Caki2 (cell line): ENCODE data around the gene SCO2. TPM values are rescaled to one million over a fixed set of nuclear protein-coding genes. Genes with fewer than 3 reads are reported as not detected.
"Not testable (repeated sequence)": the region's sequence is repeated elsewhere in the genome, so short reads cannot be mapped to it uniquely, and the experiment has no call there.

Experiments
- DNase-seq: peaks from one replicate; pipeline ENCODE4 v3.0.0-alpha.2; 2015; ENCODE audit warnings: low read depth
- in situ Hi-C: cut with HindIII; loops from 2 replicates; pipeline ENCODE4 v1.10.0; 2016; ENCODE audit warnings: low sequenced_read_pairs, low pct_unique_long_range_greater_than_20kb, mixed read lengths
- total RNA-seq: library from RNA; depleted of rRNA; stranded (reverse); fragments of >200 nt; shearing (Covaris generic); gene quantifications from 2 replicates; pipeline ENCODE4 v1.2.3, GENCODE V29; 2014; ENCODE audit warnings: low replicate concordance

SCO2 gene
- total RNA-seq, 1 experiment from 2014 or later: 4.9 TPM

DNA sequence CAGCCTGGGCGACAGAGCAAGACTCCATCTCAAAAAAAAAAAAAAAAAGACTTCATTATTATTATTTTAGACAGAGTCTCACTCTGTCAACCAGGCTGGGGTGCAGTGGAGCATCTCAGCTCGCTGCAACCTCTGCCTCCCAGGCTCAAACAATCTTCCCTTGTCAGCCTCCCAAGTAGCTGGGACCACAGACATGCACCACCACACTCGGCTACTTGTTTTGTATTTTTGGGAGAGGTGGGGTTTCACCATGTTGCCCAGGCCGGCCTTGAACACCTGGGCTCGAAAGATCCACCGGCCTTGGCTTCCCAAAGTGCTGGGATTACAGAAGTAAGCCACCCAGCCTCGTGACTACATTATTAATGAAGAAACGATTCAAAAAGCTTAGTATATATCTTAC is 9.7 kb upstream of the SCO2 start:
- in situ Hi-C loops: no loop called here

DNA sequence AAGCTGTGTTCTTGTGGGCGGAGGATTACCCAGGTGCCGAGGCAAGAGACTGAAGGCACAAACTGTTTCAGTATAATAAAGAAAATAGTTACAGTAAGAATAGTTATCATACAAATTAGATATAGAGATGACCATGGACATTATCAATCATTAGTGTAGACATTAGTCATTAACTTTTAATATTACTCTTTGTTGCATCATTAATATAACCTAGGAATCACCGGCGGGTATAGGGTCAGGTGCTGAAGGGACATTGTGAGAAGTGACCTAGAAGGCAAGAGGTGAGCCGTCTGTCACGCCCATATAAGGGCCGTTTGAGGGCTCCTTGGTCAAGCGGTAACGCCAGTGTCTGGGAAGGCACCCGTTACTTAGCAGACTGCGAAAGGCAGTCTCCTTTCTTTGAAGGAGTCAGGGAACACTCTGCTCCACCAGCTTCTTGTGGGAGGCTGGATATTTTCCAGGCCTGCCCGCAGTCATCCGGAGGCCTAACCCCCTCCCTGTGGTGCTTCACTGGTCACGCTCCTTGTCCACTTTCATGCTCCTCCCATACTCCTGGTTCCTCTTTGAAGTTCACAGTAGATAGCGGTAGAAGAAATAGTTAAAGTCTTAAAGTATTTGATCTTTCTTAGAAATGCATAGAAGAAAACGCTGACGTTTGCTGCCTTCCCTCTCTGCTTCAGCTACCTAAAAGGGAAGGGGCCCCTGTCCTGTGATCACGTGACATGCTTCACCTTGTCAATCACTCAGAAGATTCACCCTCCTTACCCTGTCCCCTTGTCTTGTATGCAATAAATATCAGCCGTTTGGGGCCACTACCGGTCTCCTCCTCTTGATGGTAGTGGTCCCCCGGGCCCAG is 8.7 kb upstream of the SCO2 start:
- in situ Hi-C loops: not testable (repeated sequence)
- peak; percentile 58 for DNase-seq

More for the DNA sequence above, 9.7 kb upstream of the SCO2 start:
- DNase-seq: no peak

DNA sequence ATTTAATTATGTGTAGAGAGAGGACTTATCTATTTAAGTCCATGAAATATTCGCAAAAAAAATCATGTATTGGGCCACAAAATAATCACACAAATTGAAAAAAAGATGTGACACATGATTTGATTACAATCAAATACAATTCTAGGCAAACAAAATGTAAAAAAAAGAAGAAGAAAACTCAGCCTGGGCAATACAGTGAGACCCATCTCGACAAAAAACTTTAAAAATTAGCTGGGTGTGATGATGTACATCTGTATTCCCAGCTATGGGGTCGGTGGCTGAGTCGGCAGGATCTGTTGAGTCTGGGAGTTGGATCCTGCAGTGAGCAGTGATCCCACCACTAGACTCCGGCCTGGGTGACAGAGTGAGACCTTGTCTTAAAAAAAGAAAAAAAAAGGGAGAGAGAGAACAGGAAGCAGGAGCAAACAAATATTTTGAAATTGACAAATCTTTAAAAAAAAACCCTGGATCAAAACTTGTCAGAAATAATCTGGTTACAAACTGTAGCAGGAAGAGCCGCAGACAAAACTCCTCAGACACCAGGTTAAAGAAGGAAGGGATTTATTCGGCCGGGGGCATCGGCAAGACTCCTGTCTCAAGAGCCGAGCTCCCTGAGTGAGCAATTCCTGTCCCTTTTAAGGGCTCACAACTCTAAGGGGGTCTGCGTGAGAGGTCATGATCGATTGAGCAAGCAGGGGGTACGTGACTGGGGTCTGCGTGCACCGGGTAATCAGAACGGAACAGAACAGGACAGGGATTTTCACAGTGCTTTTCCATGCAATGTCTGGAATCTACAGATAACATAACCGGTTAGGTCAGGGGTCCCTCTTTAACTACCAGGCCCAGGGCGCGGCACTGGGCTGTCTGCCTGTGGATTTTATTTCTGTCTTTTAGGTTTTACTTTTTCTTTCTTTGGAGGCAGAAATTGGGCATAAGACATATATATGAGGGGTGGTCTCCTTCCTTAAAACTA is 7.7 kb upstream of the SCO2 start:
- no peak for DNase-seq
- in situ Hi-C loops: no loop called here

DNA sequence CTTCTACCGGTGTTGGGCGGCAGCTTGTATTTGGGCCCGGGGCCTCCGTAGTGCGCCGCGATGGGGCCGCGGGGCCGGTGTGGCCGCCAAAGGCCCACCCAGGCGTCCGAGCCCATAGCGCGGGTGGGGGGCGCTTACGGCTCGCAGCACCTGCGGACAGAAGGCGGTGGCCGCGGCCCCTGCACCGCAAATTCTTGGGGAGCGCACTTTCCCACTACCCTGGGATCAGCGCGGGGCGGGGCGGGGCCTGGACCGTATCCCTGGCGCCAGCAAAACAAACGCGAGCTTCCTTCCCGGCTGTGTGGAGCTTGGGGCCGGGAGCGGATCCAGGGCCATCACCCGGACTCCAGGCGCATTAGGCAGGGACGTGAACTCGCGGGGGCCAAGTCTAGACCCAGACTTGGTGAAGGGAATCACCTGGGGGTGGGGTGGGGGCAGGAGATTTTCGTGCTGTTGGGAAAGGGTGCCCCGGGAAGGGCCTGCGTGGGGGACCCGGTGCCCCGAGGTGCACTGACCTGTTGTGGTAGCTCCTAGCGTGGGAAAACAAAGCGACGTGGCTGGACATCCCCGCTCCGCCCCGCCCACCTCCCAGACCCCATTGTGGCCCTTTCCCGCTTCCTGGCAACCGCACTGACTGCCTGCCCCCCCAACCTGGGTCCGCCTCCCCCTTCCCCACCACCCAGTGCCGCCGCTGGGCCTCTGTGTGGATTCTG is 6.7 kb upstream of the SCO2 start:
- in situ Hi-C loops: no loop called here
- DNase-seq: peak; percentile 79

DNA sequence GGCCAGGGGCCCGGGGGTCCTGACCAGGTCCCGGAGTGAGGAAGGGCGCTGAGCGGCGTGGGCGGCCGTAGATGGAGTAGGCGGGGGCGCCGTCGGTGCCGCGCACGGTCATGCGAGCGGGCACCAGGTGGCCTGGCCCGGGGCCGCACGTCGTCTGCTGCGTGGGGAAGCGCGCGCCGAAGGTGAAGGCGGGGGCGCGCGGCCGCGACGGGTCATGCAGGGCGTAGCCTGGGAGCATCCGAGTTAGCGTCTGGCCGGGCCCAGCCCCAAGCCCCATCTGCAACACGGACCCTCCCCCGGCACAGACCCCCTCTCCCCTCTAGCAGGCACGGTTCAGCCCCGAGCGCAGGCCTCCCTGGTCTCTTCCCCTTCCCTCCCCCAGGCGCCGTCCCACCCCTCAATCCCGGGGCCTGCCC is 6.2 kb upstream of the SCO2 start:
- peak; percentile 68 for DNase-seq
- in situ Hi-C loops: no loop called here

DNA sequence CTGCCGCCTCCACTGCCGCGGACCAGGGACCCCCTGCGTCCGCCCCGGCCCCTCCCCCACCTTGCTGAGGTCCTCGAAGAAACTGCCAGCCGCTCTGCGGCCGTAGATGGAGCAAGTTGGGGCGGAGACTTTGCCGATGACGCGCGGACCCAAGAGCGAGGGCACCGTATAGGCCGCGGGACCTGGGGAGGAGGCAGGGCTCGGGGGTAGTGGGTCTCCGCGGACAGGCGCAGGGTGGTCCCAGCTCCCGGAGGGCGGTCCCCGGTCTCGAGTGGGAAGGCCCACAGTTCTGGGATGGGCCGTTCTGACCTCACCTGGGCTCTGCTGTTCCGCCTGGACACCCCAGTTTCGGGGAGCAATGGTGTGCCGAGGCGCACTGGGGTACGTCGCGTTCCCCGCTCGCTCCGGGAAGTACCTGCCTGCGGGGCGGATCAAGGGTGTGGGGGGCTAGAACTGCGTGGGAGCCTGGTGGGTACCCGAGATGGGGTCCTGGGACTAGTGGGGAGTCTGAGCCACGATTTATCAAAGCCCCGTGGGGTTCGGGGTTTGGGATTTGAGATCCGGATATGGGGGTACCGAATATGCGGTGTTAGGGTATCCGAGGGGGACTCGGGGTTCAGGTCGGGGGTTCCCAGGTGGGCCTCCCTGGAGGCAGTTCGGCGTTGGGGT is 5.6 kb upstream of the SCO2 start:
- in situ Hi-C loops: no loop called here
- DNase-seq: peak; percentile 88

DNA sequence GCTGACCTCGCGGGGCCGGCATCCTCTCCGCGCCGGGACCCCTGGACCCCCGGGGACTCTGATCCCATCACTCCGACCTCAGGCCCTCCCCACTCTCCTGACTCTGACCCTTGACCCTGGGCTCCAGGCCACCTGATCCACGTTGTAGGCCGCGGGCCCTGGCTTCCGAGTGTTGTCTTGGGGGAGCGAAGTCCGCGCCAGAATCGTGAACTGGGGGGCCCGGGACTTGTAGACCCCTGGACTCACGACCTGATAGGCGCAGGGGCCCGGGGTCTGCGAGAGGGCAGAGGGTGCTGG is 5.1 kb upstream of the SCO2 start:
- no peak for DNase-seq
- in situ Hi-C loops: no loop called here

DNA sequence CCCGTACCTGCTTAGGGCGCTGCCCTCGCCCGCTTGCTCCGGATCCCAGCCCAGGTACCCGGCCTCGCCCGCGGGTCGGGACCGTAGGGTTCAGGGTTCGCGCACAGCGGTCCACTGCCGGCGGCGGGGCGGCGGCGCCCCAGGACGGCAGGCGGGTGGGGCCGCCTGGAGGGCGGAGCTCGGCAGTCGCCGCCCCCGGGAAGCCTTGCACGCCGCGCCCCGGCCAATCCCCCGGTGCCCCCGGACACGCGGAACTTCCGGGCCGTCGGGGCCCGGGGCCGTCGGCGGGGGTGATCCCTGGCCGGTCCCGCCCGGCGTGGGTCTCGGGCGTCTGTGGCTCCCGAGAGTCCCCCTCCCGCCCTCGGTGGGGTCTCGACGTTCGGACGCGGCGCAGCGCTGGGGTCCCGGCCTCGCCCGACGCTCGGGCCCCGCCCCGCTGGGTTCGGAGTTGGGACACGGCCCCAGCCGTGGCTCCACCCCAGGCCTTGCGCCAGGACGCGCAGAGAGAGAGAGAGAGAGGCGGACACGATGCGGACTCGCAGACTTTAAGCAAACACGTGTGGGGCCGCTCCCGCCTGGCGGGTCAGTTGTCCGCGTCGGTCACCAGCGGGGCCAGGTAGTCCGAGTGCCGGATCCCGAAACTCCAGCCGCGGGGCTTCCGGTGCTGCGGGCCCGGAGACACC is 4.6 kb upstream of the SCO2 start, which contains the start of gene TYMP:
Gene TYMP (minus strand): TSS at position 116 of the 683 bp plus-strand sequence. CDS start 303 bp downstream, outside the sequence.
- peak; percentile 94 for DNase-seq
- in situ Hi-C loops: no loop called here

DNA sequence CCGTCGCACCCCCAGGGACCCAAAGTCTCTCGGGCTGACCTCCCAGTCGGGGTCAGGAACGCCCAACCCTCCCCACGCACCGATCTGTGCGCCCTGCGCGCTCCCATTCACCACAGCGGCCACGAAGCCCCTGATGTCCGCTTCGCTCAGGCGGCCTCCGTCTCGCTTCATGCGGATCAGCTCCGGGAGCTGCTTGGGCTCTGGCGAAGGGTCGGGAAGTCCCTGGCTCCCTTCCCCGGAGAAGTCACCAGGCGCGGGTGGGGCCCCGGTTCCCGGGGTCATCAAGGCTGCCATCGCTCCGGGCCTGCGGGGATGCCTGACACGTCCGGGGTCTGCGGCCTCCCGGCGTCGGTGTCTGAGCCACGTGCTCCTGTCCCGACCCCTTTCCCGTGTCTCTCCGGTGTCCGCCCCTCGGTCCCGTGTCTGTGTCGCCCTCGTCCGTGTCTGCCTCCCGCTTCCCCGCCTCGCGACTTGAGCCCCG is 4.1 kb upstream of the SCO2 start:
- in situ Hi-C loops: no loop called here
- DNase-seq: no peak

DNA sequence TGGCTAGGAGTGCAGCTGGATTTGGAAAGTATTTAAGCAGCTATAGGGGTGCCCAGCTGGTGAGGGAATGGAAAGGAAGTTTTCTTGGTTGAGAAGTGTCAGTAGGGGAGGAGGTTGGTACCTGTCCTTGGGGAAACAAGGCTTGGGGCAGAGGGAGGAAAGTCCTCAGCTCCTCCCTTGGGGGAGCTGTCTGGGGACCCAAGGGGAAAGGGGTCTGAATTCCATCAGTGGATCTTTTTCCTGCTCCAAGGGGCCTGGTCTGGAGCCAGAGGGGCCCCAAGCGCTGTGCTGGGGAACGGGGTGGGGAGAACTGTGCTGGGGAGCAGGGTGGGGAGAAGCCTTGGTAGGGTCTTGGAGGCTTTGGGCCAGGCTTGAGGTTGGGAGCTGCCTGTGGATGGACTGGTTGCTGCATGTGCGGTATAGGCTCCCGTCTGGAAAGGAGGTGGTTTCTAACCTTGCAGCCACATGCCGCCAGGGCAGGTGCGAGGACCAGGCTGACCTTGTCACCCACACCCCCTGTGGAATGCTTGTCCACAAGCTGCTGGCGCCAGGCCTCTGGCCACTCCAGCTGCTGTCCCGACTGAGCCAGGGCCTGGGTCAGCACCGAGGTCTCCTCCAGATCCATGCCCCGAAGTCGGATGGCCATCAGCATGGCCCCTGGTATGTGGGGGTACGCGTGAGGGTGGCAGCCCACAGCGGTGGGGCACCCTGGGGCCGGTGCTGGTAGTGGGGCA is 3.5 kb upstream of the SCO2 start:
- DNase-seq: no peak
- in situ Hi-C loops: no loop called here

DNA sequence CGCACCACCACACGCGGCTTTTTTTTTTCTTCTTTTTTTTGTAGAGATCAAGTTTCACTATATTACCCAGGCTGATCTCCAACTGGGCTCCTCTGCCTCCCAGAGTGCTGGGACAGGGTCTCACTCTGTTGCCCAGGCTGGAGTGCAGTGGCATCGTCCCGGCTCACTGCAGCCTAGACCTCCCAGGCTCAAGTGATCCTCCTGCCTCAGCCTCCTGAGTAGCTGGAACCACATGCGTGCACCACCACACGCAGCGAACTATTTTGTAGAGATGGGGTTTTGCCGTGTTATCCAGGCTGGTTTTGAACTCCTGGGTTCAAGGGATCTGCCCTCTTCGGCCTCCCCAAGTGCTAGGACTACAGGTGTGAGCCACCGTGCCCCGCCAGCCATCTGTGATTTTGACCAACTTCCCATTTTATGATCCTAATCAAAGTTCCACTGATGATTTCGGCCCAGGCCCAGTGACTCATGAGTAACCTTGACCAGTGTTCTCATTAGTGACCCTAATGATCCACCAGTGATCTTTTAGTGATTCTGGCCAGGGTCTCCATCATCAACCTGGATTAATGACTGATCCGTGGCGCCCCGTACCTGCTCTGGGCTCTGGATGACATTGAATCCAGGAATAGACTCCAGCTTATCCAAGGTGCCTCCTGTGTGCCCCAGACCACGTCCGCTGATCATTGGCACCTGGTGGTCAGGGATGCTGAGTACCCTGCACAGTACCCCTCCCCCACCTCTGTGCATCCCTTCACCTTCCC is 2.7 kb upstream of the SCO2 start:
- DNase-seq: no peak
- in situ Hi-C loops: no loop called here

DNA sequence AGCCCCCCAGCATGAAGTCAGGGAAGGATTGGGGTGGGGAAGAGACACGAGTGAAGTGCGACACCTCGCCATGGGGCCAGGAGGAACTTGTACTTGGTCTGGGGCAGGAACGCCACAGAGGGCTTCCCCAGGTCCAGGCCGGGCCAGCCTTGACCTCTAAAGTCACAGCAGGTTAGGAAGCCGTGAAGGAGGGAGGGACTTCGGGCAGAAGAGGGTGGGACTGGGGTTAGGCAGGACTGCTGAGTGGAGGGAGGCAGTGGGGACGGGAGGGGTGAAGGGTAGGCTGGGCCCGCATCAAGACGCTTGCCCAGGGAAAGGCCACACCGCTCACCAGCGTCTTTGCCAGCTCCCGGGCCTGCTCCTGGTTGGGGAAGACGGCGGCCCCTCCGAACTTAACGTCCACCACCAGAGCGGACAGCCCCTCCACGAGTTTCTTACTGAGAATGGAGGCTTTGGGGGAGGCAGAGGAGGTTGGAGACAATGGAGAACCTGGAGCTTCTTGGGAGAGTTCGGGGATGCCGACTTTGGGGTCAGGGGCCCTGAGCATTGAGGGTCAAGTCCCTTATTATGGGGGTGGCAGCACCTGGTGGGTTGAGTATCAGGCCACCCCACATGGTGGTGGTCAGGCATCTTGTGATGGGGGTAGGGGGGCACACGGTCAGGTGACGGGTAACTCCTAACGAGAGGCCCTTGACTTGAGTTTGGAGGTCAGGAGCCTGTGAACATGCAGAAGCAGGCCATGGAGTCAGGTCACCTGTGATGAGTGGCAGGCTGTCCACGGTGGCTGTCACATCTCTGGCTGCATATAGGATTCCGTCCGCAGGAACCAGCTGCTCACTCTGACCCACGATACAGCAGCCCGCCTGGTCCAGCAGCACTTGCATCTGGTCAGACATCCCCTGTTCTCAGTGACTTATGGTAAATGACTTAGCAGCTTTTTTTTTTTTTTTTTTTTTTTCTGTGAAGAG is 1.7 kb upstream of the SCO2 start:
- in situ Hi-C loops: no loop called here
- peak; percentile 83 for DNase-seq

DNA sequence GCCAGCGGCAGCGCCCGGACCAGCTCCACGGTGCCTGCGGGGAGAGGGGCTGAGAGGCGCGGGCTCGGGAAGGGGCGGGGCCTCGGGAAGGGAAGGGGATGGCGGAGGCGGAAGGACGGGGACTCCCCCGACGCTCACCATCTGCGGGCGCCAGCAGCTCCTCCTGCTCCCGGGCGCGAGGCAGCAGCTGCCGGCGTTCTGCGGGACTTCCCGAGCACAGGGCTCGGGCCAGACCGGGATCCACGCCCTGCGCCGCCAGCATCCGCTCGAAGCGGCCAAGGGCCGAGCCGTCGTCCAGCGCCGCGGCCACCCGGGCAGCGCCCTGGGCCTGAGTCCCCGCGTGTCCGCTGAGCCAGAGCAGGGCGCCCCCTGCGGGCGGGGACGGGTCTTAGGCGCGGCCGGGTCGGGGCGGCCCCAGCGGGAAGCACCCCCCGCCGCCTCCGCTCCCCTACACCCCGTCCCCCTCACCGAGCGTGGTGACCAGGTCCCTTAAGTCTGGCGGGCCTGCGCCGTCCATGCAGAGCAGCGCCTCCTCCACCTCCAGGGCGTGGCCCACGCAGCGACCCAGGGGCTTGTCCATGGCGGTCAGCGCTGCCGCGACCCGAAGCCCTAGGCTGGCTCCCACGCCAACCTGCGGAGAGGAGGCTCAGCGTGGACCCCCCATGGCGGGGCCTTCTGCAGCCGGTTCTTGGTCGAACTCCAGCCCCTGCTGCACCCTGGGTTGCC is 873 bp upstream of the SCO2 start:
- peak; percentile 91 for DNase-seq

DNA sequence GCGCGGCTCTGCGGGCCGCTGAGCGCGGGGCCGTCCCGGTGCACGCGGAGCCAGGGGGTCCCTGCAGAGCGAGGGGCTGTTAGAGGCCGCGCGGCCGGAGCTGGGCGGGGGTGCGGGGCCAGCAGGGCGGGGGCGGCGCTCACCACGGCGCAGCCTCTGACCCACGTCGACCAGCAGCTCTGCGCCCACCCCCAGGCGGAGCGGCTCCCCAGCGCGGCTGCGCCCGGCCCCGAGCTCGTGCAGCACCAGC is 385 bp upstream of the SCO2 start:
- in situ Hi-C loops: no loop called here
- no peak for DNase-seq

More for the DNA sequence above, 873 bp upstream of the SCO2 start:
- in situ Hi-C loops: no loop called here

DNA sequence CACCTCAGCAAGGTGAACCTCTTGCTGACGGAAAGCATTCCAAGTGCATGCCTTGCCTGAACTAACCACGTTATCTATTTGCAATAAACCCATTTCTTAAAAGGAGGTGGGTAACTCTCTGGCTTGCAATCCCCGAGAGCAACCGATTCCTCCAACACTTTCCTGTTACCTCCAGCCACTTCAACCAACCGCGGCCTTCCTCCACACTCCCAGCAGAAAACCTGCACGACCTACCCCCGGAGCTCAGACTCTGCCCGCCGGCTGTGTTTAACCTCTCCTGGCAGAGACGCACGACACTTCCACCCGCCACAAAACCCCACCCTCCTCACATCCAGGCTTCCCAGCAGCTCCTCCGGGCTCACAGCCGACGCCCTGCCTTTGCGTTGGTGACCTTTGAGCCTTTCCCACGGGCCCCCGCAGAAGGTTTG is 708 bp downstream of the SCO2 start:
- DNase-seq: no peak
- in situ Hi-C loops: no loop called here
